ENCODE data around the gene IL9.

IL9 gene

DNA sequence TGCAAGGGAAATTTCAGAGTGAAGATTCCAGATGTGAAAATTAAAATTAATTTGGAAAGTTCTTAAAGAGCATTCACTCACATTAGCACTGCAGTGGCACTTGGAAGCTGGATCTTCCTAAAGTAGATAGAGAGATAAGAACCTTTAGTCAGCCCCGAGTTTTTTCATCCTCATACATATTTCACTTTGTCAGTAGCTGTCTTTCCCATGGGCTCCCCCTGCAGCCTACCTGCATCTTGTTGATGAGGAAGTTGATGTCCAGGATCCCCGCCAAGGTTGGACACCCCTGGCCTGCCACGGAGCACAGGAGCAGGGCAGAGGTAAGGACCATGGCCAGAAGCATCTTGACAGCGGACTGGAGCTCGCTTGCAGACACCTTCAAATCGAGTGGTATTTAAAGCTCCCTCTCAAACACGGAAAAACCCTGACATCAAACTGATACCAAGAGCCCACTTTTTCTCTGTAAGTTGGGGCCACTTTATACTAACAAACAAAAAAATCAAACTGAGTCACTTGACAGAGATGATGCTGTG lies at the start of gene IL9:
Gene IL9 (minus strand): TSS at position 368 of the 533 bp plus-strand sequence. CDS start 25 bp downstream, at position 343.
- DNase-seq, result no peak

DNA sequence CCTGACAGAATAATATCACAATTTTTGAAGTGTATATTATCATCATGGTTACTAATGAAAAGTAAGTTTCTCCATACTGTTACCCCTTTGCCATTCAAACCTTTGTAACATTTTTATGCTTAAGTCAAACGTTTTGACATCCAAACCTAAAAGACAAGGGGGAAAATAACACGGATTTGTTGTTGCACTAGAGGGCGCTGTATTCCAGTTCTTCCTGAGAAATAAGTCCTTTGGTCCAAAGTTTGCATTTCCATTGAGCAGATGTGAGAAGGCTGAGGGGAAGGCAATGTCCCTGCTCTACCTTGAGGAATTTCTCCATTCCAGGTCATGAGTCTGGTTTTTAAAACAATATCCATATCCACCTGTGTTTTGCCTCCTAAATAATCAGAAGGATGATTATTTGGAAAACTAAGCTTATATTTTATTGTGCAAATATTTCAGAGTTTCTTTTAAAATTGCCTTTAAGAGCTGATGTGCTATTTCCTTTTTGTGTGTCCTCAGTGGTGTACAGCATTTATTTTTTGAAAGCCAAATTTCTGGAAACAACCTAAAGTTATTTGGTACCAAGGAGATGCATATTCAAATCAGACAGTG lies 49.4 kb upstream of the IL9 start:
- DNase-seq, result peak; percentile 80

DNA sequence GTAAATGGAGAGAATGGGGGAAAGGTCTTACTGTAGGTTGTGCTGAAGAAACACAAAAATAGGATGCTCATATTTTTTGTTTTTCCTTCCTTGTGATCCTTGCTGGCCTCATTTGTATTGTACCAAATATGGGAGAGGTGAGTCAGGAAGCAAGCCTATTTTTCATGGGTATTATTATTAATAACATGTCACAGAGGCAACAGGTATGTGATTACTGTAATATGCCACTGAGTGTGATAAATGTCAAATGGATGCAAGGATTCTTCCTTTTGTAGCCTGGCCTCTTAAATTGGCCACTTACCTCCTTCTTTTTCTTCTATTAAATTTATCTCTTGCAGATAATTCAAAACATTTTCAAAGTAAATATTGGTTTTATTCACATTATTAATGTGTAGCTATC lies 48.9 kb upstream of the IL9 start:
- DNase-seq, result no peak

- peak; percentile 32 for DNase-seq
Measured at GRCh38 chr5:135942202-135942771, 46.6 kb upstream of the IL9 start.

GRCh38 chr5:135941711-135942110 lies 46.1 kb upstream of the IL9 start:
- DNase-seq, result no peak

DNA sequence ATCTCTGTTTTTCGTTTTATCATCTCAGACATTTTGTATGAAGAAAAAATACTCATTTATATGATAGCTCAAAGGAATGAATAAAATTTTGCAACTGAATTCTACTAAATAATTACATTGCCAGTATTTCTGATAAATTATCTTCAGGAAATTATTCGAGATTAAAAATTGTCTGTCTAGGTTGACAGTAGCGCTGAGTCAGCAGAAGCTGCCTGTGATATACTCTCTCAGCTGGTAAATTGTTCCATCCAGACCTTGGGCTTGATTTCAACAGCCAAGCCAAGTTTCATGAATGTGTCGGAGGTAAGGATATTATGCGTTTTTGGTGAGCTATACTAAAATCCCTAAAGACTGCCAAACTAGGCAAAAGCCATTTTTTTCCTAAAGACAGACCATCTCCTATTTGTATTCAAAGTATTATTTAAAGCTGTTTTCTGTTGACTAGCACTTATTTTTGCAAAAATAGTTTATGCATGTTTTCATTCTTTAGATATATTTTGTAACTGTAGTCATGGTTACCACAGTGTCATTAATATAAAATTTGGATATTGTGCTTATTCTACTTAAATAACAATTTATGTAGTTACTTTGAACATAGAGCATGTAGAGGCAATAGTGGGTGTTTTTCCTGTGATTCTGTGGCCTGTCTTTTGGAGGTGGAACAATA lies 41.7 kb upstream of the IL9 start:
- no peak for DNase-seq

GRCh38 chr5:135934939-135935338 lies 39.3 kb upstream of the IL9 start:
- DNase-seq, result no peak

DNA sequence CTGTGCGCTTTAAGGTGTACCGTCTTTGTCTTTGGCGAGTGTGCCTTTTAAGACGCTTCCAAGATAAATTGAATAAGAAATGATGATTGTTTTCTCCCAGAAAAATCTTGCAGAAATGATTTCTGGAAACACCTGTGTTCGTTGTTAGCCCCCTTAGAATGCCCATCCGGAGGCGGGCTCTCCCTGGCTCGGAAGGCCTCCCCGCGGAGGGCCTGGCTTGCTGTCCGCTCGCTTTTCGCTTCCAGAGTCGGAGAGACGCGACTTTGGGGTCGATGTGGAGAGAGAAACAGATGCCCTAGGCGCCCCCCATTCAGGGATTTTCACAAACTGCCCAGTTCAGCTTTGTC lies 35.3 kb upstream of the IL9 start:
- no peak for DNase-seq

DNA sequence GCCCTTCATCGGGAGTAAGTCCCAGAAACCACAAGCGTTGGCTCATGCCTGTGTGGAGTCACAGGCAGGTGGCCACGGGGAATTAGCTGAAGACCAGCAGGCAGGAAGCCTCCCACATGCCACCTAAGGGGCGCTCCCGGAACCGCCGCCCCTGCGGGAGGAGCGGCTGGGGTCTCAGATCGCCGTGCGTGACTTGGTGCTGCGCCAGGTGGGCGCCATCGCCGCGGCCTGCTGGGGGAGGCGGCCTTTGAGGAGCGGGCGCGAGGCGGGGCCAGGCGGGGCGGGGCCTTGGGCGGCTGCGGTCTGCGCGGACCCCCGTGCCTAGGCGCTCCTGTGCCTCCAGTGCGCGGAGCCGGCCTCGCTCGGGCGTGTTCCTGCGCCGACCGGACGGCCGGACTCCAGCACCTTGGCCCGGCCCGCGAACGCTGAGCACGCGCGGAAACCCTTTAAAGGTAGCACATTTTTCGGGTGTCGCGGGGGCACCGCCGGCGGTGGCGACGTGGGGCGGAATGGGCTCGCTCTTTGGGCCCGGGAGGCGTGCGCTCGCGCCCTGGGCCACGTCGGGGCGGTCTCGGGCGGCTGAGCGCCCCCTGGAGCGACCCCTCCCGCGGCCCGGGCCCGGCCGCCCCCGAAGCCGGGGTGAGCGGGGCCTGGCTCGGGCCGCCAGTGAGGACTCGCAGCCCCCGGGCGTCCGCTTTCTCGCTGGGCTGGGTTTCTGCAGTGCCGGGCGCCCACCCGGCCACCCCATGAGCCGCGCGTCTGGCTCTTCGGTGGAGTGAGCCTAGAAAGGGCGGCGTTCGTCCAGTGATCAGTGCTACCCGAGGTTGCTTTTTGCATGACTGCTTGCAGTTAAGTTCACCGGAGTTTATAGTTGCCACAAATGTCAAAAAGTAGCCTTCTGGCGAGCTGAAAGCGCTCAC lies 34.6 kb upstream of the IL9 start:
- DNase-seq, result peak; percentile 55

DNA sequence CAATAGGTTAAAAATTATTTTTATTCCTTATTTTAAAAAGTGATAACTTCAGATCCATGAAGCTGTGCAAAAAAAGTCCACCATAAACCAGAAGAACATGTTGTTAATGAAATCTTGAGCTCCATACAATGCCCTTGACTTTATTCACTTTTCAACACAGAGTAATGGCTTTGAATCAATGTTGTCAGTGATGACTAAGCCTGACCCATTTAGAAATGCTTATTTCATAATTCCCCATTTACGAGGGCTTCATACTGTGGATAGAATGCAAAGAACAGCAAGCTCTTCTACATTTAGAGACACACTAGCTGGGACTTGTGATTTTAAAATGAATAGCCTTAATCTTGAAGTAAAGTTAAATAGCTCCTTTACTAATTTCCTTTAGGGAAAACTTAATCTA lies 25.7 kb upstream of the IL9 start:
- no peak for DNase-seq

GRCh38 chr5:135920199-135920598 lies 24.6 kb upstream of the IL9 start:
- no peak for DNase-seq

GRCh38 chr5:135916638-135917263 lies 21.1 kb upstream of the IL9 start:
- no peak for DNase-seq

DNA sequence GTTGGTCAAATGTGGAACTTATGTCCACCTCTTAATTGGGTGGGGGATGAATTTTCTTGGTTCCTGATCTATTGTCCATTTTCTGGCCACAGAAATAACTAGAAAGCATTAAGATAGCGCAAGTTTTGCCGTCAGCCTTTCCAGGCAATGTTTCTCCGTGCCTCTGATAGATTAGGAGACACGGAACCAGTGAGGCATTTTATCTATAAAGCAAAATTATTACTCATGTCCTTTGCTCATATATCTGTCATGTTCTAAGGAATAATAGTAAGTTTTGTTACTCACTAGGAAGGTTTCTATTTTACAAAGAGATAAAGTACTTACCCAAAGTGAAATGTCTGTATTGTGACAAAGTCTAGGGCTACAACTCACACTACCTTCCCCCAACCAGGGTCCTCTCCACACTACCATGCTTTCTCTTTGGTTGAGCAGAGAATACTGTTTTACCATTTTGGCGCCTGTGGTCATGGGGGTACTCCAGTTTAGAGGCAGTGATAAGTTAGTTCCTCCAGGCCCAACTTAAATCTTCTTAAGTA lies 19.9 kb upstream of the IL9 start:
- DNase-seq, result no peak

GRCh38 chr5:135913713-135914626 lies 18.3 kb upstream of the IL9 start:
- no peak for DNase-seq

DNA sequence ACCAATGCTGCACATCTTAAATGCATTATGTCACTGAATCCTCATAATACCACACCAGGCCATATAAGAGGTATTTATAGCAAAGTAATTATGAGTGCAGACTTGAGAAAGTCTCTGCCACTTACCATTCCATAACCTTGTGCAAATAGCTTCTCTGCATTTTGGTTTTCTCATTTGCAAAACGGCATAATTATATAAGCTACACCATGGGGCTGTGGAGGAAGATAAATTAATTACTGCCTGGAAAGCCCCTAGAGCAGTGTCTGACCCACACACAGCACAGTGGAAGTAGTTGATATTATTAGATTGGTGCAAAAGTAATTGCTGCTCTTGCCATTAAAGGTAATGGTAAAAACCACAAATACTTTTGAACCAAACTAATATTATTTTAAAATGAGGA lies 9.5 kb upstream of the IL9 start:
- DNase-seq, result no peak

DNA sequence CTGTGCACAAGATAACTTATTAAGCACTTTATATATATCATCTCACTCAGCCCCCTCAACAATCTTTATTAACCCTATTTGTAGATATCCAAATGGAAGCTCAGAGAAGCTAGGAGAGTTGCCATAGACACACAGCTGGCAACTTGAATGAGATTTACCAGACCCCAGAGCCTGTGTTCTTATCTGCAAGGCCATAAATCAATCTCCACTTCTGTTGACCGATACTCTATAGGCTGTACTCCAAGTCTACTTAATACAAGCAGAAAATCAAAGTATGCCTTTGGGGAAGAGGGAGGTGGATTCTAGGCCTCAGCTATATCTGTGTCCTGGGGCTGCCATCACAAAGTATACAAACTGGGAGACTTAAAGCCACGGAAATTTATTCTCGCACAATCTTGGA lies 6.0 kb upstream of the IL9 start:
- no peak for DNase-seq

GRCh38 chr5:135900276-135900675 lies 4.6 kb upstream of the IL9 start:
- no peak for DNase-seq

GRCh38 chr5:135898651-135899050 lies 3.0 kb upstream of the IL9 start:
- no peak for DNase-seq

- DNase-seq, result no peak
Measured at GRCh38 chr5:135894789-135895188, 852 bp downstream of the IL9 start.

DNA sequence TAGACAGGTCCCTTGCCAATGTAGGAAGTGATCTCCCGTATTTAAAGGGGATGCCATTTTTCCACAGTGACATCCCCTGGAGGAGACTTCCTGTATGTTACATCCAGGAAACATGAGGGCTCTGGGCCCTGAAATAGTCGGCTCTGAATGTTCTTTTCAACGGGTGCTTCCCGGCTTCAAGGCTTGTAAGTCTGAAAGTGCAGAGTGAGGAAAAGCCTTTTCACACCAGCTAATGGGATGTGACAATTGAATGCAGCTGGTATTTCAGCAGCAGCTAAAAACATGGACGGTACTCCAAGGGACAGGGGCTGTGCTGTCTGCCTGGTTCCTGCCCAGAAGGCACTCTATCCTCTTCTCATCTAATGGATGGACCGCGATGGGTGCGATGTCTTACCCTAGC lies 1.4 kb downstream of the IL9 start:
- no peak for DNase-seq

GRCh38 chr5:135891791-135892190 lies 3.9 kb downstream of the IL9 start:
- peak; percentile 54 for DNase-seq

DNA sequence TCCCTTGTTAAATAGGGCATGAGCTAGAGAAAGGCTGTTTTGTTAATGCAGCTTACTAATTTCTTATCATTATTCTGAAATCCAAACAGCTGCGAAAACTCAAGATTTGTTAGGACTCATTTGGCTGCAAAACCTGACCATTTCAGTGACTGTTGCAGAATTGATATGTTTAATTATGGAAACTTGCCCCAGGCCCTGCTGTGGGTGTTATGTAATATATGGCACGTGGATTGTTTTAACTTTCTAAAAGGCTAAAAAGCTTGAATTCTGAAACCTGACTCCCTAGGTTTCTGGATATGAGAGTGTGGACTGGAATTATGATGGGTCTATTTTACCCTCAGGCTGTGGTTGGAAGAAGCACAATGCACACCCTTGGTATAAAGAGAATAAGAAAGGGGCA lies 4.4 kb downstream of the IL9 start:
- no peak for DNase-seq
